Stimulated activated CD8-positive, alpha-beta memory T cell treated with anti-CD3 and anti-CD28 coated beads, Interleukin-12 subunit alpha, Interleukin-12 subunit beta, amount 100 ng/mL, for 24 hours (primary cell): Measurements from ENCODE around the gene DPP9.
"Not testable (repeated sequence)": the region's sequence is repeated elsewhere in the genome, so short reads cannot be mapped to it uniquely, and the experiment has no call there.

Source experiments
- DNase-seq: peaks from one replicate; pipeline ENCODE4 v3.0.0-alpha.2; 2020; ENCODE audit errors: extremely low read depth

Gene DPP9

GRCh38 chr19:4687396-4687795, 36.2 kb downstream of the DPP9 start:
- no peak for DNase-seq

- DNase-seq: no peak
Measured at GRCh38 chr19:4686700-4687099, 36.9 kb downstream of the DPP9 start.

- DNase-seq: no peak
Measured at GRCh38 chr19:4684312-4685095, 39.1 kb downstream of the DPP9 start.

DNA sequence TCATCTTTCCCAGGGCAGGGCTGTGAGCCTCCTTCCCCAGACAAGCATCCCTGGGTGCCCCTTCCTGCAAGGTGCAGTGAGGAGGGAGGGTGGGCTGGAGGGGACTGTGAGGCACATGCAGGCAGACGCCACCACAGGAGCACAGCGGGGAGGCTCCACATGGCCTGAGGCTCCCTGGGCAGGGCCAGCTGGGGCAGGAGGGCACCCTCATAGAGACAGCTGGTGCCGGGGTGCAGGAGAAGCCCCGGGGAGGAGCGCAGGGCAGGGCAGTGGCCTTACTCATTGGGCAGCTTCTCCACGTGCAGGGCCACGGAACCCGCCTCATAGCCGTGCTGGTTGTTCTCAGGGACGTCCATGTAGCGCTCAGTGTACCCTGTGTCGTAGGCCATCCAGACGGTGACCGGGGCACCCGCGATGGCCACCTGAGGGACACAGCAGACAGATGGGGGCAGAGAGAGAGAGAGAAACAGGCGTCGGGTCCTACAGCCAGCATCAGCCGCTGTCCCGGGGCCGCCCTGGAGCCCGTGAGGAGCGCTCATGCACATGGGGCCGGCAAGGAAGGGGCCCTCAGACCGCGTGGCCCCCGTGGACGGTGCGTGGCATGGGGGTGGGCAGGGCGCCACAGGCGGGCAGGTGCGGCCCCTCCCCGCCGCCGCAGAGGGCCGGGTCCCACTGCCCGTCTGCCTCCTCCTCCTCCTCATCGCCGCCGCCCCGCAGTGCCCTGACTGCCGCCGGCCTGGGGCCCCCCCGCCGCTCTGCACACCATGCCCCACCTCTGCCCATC, 41.0 kb downstream of the DPP9 start:
- no peak for DNase-seq

DNA sequence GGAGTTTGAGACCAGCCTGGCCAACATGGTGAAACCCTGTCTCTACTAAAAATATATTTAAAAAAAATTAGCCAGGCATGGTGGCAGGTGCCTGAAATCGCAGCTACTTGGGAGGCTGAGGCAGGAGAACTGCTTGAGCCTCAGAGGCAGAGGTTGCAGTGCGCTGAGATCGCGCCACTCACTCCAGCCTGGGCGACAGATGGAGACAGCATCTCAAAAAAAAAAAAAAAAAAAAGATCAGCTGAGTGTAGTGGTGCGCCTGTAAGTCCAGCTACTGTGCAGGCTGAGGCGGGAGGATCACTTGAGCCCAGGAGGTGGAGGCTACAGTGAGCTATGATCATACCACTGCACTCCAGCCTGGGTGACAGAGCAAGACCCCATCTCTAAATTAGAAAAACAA, 43.6 kb downstream of the DPP9 start:
- DNase-seq: not testable (repeated sequence)

DNA sequence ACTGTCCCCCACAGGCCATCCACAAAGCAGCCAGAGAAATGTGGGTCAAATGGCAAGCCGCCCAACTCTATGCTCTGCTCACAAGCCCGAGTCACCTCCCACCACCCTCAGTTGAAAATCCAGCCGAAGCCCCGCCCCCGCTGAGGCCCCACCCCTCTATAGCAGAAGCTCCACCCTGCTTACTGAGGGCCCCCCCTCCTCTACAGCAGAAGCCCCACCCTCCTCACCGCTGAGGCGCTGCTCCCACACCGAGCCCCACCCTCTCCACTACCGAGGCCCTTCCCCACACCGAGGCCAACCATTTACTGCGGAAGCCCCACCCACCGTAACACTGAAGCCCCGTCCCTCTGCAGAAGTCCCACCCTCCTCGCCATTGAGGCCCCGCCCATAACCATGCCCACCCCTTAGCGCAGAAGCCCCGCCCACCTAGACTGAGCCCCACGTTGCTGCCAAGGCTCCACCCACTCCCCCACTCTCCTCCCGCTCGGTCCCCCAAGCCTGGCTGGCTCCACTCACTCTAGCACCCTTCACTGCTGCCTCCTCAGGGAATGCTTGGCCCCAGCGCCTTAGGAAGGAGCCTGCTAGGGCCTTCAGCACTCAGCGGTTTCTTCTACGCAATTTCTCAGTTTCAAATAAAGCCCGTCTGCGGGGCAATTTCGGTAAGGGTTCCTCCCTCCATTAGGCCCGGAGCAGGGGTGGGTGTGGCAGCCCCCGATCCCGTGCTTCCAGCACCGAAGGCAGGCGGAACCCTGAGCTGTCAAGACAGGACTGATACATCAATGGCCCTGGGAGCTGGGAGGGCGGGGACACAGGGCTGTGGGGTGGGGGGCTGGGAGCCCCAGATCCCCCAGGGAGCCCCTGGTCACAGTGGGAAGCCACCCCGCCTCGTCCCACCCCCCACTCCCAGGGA, 44.5 kb downstream of the DPP9 start:
- no peak for DNase-seq

GRCh38 chr19:4676955-4677731, 46.5 kb downstream of the DPP9 start:
- no peak for DNase-seq

DNA sequence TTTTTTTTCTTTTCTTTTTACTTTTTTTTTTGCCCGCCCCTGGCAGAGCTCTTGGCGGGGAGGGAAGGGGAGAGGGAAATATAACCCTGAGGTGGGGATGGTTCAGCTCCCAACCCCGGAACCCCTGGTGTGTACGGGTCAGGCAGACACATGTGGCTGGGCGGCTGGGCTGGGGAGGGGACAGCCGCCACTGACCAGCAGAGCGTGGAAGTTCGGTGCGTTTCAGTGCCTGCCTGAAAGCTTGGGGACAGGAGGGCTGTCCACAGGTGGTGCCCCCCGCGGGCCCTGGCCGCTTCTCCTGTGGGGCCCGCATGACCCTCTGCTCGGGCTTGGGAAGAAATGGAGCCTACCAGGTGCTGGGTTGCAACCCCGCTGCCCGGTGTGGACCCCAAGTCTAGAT, 48.3 kb downstream of the DPP9 start:
- no peak for DNase-seq

- no peak for DNase-seq
Measured at GRCh38 chr19:4673726-4674125, 49.9 kb downstream of the DPP9 start.

GRCh38 chr19:4673216-4673615, 50.4 kb downstream of the DPP9 start:
- DNase-seq: no peak

DNA sequence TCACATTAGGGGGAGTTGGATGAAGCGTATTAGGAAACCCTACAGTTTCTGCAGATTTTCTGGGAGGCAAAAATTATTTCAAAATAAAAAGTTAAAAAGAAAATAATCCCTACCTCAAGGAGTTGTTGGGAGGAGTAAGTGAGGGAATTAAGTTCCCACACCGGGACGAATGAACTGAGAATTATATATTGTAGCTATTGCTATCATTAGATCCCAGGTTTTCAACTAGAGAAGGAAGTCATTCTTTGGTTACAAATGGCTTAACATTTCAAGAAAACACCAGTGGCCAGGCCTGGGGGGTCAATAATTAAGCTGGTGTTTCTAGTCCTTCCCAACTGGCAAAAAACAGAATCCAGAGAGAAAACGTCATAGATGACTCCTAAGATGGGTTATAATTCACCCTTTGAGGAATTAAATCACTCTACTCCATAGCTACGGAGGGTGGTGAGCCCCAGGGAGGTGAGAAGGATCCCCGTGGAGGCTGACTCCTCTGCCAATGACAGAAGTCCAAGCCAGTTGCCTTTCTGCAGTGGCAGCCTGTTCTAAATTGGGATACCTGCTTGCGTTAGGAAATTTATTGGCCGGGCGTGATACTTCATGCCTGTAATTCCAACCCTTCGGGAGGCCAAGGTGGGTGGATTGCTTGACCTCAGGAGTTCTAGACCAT, 52.3 kb downstream of the DPP9 start:
- DNase-seq: no peak

DNA sequence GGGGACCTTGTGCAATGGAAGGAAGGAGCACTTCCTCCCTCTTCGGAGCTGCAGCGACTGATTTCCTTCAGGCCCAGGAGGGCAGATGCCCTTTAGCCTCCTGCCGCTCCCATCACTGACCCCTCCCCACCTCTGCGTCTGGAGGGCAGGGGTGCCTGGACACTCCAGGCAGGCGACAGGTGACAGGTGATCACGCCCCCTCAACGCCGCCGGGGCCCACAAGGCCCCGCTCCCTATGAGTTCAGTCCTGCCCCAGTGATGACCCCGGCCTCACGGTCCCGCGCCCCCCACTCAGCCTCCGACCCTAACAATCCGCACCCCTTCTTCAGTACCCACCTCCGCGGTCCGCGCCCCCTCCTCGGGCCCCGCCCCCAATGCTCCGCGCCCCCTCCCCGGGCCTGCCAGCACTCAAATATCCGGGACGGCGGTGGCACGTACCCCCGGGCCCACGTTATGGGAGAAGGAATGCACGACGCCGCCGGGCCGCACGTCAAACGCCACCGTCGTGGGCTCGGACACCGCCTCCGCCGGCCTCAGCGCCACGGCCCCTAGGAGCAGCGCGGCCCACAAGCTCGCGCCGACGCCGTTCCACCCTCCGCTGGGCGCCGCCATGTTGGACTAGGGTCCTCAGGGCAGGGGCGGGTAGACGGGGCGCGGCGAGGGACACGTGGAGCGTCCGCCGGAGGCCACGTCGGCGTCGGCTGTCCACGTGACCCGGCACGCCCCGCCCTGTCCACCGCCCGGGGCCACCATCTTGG, 53.7 kb downstream of the DPP9 start, which contains the start of gene MYDGF:
MYDGF (minus strand) TSS at position 620 of the 758 bp plus-strand sequence; CDS start at position 612, 8 bp downstream.
- DNase-seq: peak; percentile 92

GRCh38 chr19:4664642-4665041, 59.0 kb downstream of the DPP9 start:
- DNase-seq: no peak

DNA sequence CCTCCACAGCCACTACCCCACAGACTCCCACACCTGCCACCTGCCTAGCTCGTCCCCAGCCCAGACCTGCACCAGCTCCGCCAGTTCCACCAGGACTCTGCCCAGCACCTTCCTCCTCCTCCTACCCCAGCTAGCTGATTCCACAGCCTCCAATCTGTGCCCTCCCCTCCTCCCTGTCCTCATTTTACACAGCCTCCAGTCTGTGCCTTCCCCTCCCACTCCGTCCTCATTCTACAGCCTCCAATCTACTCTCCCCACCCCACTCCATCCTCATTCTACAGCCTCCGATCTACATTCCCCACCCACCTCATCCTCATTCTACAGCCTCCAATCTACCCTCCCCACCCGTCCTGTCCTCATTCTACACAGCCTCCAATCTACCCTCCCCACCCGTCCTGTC, 60.8 kb downstream of the DPP9 start:
- no peak for DNase-seq

DNA sequence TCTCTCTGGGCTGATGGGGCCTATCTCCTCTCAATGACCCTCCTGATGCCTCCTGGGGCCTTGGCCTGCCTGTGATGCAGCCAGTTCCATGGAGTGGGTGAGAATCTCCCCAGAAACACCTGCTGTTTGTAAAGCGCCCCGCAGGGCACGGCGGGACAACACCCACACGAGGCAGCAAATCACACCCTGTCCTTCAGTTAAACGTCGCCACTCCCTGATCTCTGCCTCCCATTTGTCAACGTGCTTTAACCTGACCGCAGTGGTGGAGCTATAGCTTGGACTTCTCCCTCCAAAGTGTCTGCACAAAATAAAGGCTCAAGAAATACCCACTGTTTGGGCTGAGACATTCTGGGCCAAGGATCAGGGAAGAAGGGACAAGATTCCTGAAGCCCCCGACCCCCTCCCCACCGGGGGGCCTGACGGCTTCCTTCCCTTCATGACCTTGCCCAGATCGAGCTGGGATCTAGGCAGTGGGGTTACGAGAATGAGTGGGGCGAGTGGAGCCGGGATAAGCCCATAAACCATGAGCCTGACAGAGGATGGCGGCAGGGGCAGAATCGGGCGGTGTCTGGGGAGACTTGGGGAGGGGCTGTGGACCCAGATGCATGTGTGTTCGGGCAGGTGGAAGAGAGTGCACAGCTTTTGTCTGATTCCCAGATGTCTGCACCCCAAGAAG, 61.5 kb downstream of the DPP9 start:
- DNase-seq: no peak

- DNase-seq: no peak
Measured at GRCh38 chr19:4660993-4661392, 62.6 kb downstream of the DPP9 start.

DNA sequence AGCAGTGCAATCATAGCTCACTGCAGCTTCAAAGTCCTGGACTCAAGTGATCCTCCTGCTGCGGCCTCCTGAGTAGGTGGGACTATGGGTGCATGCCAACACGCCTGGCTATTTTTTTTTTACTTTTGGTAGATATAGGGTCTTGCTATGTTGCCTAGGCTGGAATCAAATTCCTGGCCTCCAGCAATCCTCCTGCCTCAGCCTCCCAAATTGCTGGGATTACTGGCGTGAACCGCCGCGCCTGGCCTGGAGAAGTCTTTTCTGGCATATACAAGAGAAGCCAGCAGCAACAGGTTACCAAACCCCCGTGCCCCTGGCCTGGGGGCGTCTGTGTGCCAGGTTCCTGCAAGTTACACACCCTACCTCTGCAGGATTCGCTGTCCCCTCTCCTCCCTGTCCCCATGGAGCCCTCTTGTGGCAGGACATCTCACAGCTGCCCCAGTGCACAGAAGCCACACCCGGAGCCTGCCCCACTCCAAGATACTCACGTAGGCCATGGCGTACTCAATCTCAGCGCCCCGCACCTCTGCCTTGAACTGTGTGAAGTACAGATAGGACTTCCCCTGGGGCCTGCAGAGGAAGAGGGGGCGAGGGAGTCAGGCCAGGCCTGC, 63.4 kb downstream of the DPP9 start:
- DNase-seq: no peak

GRCh38 chr19:4657835-4658234, 65.8 kb downstream of the DPP9 start:
- no peak for DNase-seq

GRCh38 chr19:4657262-4657661, 66.4 kb downstream of the DPP9 start:
- no peak for DNase-seq
